Smooth muscle cell (in vitro differentiated cells): ENCODE data around the gene SHMT1. TPM values are rescaled to one million over a fixed set of nuclear protein-coding genes. Genes with fewer than 3 reads are reported as not detected.
"Not testable (repeated sequence)": the region's sequence is repeated elsewhere in the genome, so short reads cannot be mapped to it uniquely, and the experiment has no call there.

Source experiments
- DNase-seq: peaks from one replicate; lab custom pipeline; 2025; ENCODE audit not compliant: unreplicated experiment; lab: John Stamatoyannopoulos, UW
- H2AFZ ChIP-seq: fragments of 200-600 bp; sonication (generic); 2 replicates; pipeline ENCODE4 v1.6.0; 2016; ENCODE audit warnings: antibody characterized with exemption, low read depth, mild to moderate bottlenecking
- H3F3A ChIP-seq: fragments of 200-600 bp; sonication (generic); 2 replicates; pipeline ENCODE4 v1.6.0; 2017; ENCODE audit warnings: antibody characterized with exemption, low read depth
- H3K27ac ChIP-seq: fragments of 200-600 bp; sonication (generic); 2 replicates; pipeline ENCODE4 v1.5.1; 2016; ENCODE audit warnings: low read depth, mild to moderate bottlenecking
- H3K27me3 ChIP-seq: fragments of 200-600 bp; sonication (generic); 2 replicates; pipeline ENCODE4 v1.6.1; 2016; ENCODE audit warnings: low read depth, mild to moderate bottlenecking
- H3K36me3 ChIP-seq: fragments of 200-600 bp; sonication (generic); 2 replicates; pipeline ENCODE4 v1.5.1; 2016; ENCODE audit warnings: low read depth
- H3K4me1 ChIP-seq: fragments of 200-600 bp; sonication (generic); 2 replicates; pipeline ENCODE4 v1.5.1; 2016; ENCODE audit warnings: low read depth
- H3K4me2 ChIP-seq: fragments of 200-600 bp; sonication (generic); 2 replicates; pipeline ENCODE4 v1.6.0; 2016; ENCODE audit warnings: mild to moderate bottlenecking
- H3K4me3 ChIP-seq: fragments of 200-600 bp; sonication (generic); 2 replicates; pipeline ENCODE4 v1.5.1; 2016; ENCODE audit warnings: mild to moderate bottlenecking
- H3K79me2 ChIP-seq: fragments of 200-600 bp; sonication (generic); 2 replicates; pipeline ENCODE4 v1.6.0; 2016; ENCODE audit warnings: low read depth, mild to moderate bottlenecking
- H3K9ac ChIP-seq: fragments of 200-600 bp; sonication (generic); 2 replicates; pipeline ENCODE4 v1.6.0; 2016; ENCODE audit warnings: low read depth
- H3K9me3 ChIP-seq: fragments of 200-600 bp; sonication (generic); replicated peaks from 2 replicates; pipeline ENCODE4 v1.5.1; 2016; ENCODE audit warnings: low read depth
- H4K20me1 ChIP-seq: fragments of 200-600 bp; sonication (generic); 2 replicates; pipeline ENCODE4 v1.6.0; 2016; ENCODE audit warnings: low read depth
- CTCF ChIP-seq: fragments of 200-600 bp; sonication (generic); IDR thresholded peaks from 2 replicates; pipeline ENCODE4 v1.5.1; 2017; ENCODE audit warnings: borderline replicate concordance, mild to moderate bottlenecking, antibody characterized with exemption; ENCODE audit not compliant: insufficient read depth, poor library complexity, severe bottlenecking
- WGBS: methylation state at CpG from one replicate; pipeline ENCODE4 v1.1.7; 2016; ENCODE audit warnings: low lambda C conversion rate; 5-methylcytosine and 5-hydroxymethylcytosine counted together
- polyA plus RNA-seq: library from polyadenylated mRNA; unstranded; fragments of >200 nt; fragmentation: Nextera tagmentation; extraction: Ambion mirVana; gene quantifications from 2 replicates; pipeline ENCODE4 v1.2.1, GENCODE V29; 2016
- total RNA-seq: library from RNA; depleted of rRNA; stranded (reverse); fragments of >200 nt; gene quantifications from 2 replicates; pipeline ENCODE4 v1.2.3, GENCODE V29; 2014

The SHMT1 gene
- total and polyA plus RNA-seq, 2 experiments from 2014 or later: 4.1 to 10.3 TPM

GRCh38 chr17:18300725-18301480, 62.4 kb downstream of the SHMT1 start:
- DNase-seq: no peak
- no peak overlapping the region for H2AFZ ChIP-seq
- 91% methylated on average over 8 of the region's 8 CpGs for WGBS
- H4K20me1 ChIP-seq: peaks cover 12% of the 10 kb centered on the region
- no peak overlapping the region for H3K9ac ChIP-seq
- H3K4me2 ChIP-seq: no peak overlapping the region
- H3K4me1 ChIP-seq: no peaks in the 10 kb centered on the region
- H3K27me3 ChIP-seq: no peaks in the 10 kb centered on the region
- no peak for TF ChIP-seq CTCF
- no peaks in the 10 kb centered on the region for H3K9me3 ChIP-seq
- H3K36me3 ChIP-seq: peaks cover 18% of the 10 kb centered on the region
- no peaks in the 10 kb centered on the region for H3K79me2 ChIP-seq
- H3F3A ChIP-seq: peaks cover 6% of the 10 kb centered on the region
- H3K4me3 ChIP-seq: no peak overlapping the region
- H3K27ac ChIP-seq: no peak overlapping the region

- H3K36me3 ChIP-seq: peaks cover 16% of the 10 kb centered on the region
- WGBS: 100% methylated on average over 1 of the region's 30 CpGs
- H3K4me3 ChIP-seq, H3K9ac ChIP-seq, H3K9me3 ChIP-seq, H3K27ac ChIP-seq, H2AFZ ChIP-seq, H3F3A ChIP-seq, H3K79me2 ChIP-seq, H4K20me1 ChIP-seq, H3K4me1 ChIP-seq, DNase-seq, H3K4me2 ChIP-seq, H3K27me3 ChIP-seq: not testable (repeated sequence)
Measured at GRCh38 chr17:18298061-18298460, 65.3 kb downstream of the SHMT1 start.

GRCh38 chr17:18291718-18292540, 71.4 kb downstream of the SHMT1 start:
- H3K79me2 ChIP-seq: peaks cover 3% of the 10 kb centered on the region
- H3K9me3 ChIP-seq: no peaks in the 10 kb centered on the region
- WGBS: 77% methylated on average over 15 of the region's 15 CpGs
- H3K9ac ChIP-seq: no peak overlapping the region
- no peaks in the 10 kb centered on the region for H3F3A ChIP-seq
- H3K36me3 ChIP-seq: peaks cover 18% of the 10 kb centered on the region
- no peak overlapping the region for H3K4me2 ChIP-seq
- H4K20me1 ChIP-seq: no peaks in the 10 kb centered on the region
- no peak overlapping the region for H2AFZ ChIP-seq
- TF ChIP-seq CTCF: no peak
- H3K27me3 ChIP-seq: no peaks in the 10 kb centered on the region
- peak overlapping the region; percentile 9 for H3K27ac ChIP-seq
- H3K4me3 ChIP-seq: no peak overlapping the region
- H3K4me1 ChIP-seq: no peaks in the 10 kb centered on the region
- DNase-seq: no peak

GRCh38 chr17:18285296-18285695, 78.1 kb downstream of the SHMT1 start:
- no peaks in the 10 kb centered on the region for H3F3A ChIP-seq
- WGBS: 98% methylated on average over 11 of the region's 11 CpGs
- H3K36me3 ChIP-seq: peaks cover 13% of the 10 kb centered on the region
- H2AFZ ChIP-seq: no peak overlapping the region
- peaks cover 3% of the 10 kb centered on the region for H3K79me2 ChIP-seq
- no peak overlapping the region for H3K4me2 ChIP-seq
- H3K4me3 ChIP-seq: no peak overlapping the region
- no peak overlapping the region for H3K27ac ChIP-seq
- no peak overlapping the region for H3K9ac ChIP-seq
- DNase-seq: no peak
- H3K27me3 ChIP-seq: no peaks in the 10 kb centered on the region
- peaks cover 9% of the 10 kb centered on the region for H4K20me1 ChIP-seq
- H3K9me3 ChIP-seq: no peaks in the 10 kb centered on the region
- TF ChIP-seq CTCF: no peak
- no peaks in the 10 kb centered on the region for H3K4me1 ChIP-seq
